Nephron progenitor cell (in vitro differentiated cells): Measurements from ENCODE around the gene RARG.

Experiments used
- DNase-seq: peaks from one replicate; pipeline ENCODE4 v3.0.0; 2021
- H3K27ac Mint-ChIP-seq: 2 replicates; pipeline ENCODE4 v1.8.0; 2021; ENCODE audit warnings: mild to moderate bottlenecking, moderate library complexity, mixed read lengths
- H3K27me3 Mint-ChIP-seq: 2 replicates; pipeline ENCODE4 v1.8.0; 2021; ENCODE audit warnings: mild to moderate bottlenecking, low read depth, mixed read lengths; ENCODE audit not compliant: poor library complexity
- H3K36me3 Mint-ChIP-seq: 2 replicates; pipeline ENCODE4 v1.8.0; 2021; ENCODE audit warnings: low read depth, mixed read lengths
- H3K4me1 Mint-ChIP-seq: 2 replicates; pipeline ENCODE4 v1.8.0; 2021; ENCODE audit warnings: mixed read lengths
- H3K4me3 Mint-ChIP-seq: 2 replicates; pipeline ENCODE4 v1.8.0; 2021; ENCODE audit warnings: mild to moderate bottlenecking, moderate library complexity, mixed read lengths
- H3K9me3 Mint-ChIP-seq: 2 replicates; pipeline ENCODE4 v1.8.0; 2021; ENCODE audit warnings: mild to moderate bottlenecking, moderate library complexity, mixed read lengths
- CTCF ChIP-seq: fragments of 200-600 bp; sonication (generic); IDR thresholded peaks from 2 replicates; pipeline ENCODE4 v1.5.0; 2021; ENCODE audit warnings: antibody characterized with exemption

RARG gene

GRCh38 chr12:53231921-53232645 lies at the start of gene RARG:
RARG (minus strand) TSS chr12:53232209; CDS start chr12:53227545, 4,664 bp downstream.
- no peak for TF ChIP-seq CTCF
- peaks cover 7% of the 10 kb centered on the region for H3K27me3 Mint-ChIP-seq
- H3K9me3 Mint-ChIP-seq, result no peaks in the 10 kb centered on the region
- H3K27ac Mint-ChIP-seq, result no peak within 1 kb of the TSS
- H3K4me1 Mint-ChIP-seq, result peaks cover 56% of the 10 kb centered on the region
- peak within 1 kb of the TSS; percentile 78 for H3K4me3 Mint-ChIP-seq
- DNase-seq, result peak; percentile 66
- no peaks in the 10 kb centered on the region for H3K36me3 Mint-ChIP-seq

GRCh38 chr12:53279888-53280498 lies 48.0 kb upstream of the RARG start:
- no peak for TF ChIP-seq CTCF
- Mint-ChIP-seq H3K27me3 (peaks cover 4% of the 10 kb centered on the region), H3K27ac (no peak overlapping the region), H3K9me3 (no peaks in the 10 kb centered on the region), H3K4me1 (no peaks in the 10 kb centered on the region), H3K36me3 (peaks cover 63% of the 10 kb centered on the region), H3K4me3 (no peak overlapping the region)
- no peak for DNase-seq

- no peak for TF ChIP-seq CTCF
Measured at GRCh38 chr12:53279283-53279869, 47.4 kb upstream of the RARG start.

DNA sequence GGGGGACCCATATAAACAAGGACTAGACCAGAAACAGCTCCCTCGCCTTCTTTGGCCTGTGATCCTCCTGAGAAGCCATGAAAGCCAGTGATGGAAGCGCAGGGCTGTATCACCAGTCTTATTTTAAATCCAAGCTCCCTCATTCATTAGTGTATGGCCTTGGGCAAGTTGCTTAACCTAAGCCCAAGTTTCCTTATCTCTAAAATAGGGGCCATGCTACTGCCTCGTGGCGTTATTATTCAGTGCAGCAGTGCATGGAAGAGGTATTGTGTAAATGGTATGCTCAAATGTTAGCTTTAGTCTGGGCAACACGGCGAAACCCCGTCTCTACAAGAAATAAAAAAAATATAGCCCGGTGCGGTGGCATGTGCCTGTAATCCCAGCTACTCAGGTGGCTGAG lies 46.0 kb upstream of the RARG start:
- H3K4me3 Mint-ChIP-seq, result no peak overlapping the region
- H3K27me3 Mint-ChIP-seq, result peaks cover 4% of the 10 kb centered on the region
- H3K36me3 Mint-ChIP-seq, result peaks cover 59% of the 10 kb centered on the region
- H3K27ac Mint-ChIP-seq, result no peak overlapping the region
- no peaks in the 10 kb centered on the region for H3K9me3 Mint-ChIP-seq
- no peak for DNase-seq
- H3K4me1 Mint-ChIP-seq, result no peaks in the 10 kb centered on the region
- TF ChIP-seq CTCF, result no peak

More at GRCh38 chr12:53279283-53279869, 47.4 kb upstream of the RARG start:
- Mint-ChIP-seq H3K4me1 (no peaks in the 10 kb centered on the region), H3K27ac (peak overlapping the region; percentile 48), H3K4me3 (no peak overlapping the region), H3K9me3 (no peaks in the 10 kb centered on the region), H3K27me3 (peaks cover 4% of the 10 kb centered on the region), H3K36me3 (peaks cover 66% of the 10 kb centered on the region)
- no peak for DNase-seq

- DNase-seq, result no peak
- TF ChIP-seq CTCF, result no peak
- peaks cover 3% of the 10 kb centered on the region for H3K27me3 Mint-ChIP-seq
- H3K4me3 Mint-ChIP-seq, result no peak overlapping the region
- no peaks in the 10 kb centered on the region for H3K9me3 Mint-ChIP-seq
- H3K4me1 Mint-ChIP-seq, result peaks cover 12% of the 10 kb centered on the region
- no peak overlapping the region for H3K27ac Mint-ChIP-seq
- peaks cover 58% of the 10 kb centered on the region for H3K36me3 Mint-ChIP-seq
Measured at GRCh38 chr12:53276511-53276910, 44.5 kb upstream of the RARG start.
